GM18861 (cell line): ENCODE results near the gene SULF2.

Source experiments
- ATAC-seq: cut with Tn5 transposase; IDR thresholded peaks from one replicate; pipeline ENCODE4 v1.9.1; 2021; ENCODE audit not compliant: unreplicated experiment

SULF2 gene

DNA sequence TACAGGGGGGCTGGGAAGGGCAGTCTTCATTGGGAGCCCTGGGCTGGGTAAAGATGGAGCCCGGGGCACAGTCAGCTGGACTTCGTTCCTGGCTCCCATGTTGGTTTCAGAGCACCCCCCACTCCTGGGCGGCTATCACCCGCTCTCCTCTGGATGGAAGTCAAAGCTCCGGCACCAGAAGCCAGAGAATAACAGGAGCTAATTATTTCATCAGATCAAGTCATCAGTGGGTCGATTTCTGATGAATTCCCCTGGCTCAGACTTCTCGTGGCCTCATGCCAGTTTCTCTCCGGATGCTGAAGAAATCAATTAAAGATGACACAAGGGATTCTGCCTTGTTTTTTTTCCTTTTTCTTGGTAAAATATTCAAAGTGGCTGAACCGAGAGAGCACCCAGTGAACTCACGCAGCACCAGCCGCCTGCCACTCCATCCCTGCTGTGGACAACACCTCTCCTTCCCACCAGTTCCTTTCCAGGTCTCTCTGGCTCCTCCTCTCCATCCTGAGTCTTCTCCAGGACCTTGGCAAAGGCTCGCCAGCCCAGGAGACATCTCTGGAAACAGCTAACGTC, 22.5 kb downstream of the SULF2 start:
- no peak for ATAC-seq

- ATAC-seq: no peak
Measured at GRCh38 chr20:47761482-47762047, 23.7 kb downstream of the SULF2 start.

DNA sequence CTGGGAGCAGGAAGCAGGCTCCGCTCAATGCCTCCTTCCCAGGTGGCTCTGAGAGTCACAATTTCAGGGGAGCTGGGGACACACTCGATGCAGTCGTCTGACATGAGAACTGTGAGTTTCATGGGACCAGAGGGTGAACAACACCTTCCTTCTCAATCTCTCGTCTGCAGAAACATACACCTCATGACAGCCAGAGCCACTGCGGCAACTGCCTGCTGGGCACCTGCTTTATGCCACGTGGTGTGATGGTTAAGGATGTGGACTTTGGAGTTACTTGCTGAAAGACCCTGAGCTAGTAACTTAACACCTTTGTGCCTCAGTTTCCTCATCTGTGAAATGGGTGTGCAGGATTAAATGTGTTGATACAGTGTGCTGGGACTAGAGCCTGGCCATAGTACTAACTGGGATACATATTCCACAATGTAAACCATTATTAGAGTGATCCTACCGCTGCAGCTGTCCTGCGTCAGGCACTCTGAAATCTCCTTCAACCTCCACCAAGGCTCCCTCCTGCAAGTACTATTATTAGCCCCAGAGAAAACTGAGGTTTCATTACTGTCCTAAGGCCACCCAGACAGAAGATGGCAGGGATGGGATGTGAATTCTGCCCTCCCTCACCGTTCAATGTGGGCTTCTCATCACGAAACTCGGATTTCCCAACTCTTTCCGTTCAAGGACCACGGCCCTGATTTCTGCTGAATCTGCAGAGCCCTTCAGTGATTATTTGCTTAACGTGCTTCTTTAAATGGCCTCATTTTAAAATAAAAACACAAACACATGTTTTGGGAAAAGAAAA, 24.4 kb downstream of the SULF2 start:
- no peak for ATAC-seq

DNA sequence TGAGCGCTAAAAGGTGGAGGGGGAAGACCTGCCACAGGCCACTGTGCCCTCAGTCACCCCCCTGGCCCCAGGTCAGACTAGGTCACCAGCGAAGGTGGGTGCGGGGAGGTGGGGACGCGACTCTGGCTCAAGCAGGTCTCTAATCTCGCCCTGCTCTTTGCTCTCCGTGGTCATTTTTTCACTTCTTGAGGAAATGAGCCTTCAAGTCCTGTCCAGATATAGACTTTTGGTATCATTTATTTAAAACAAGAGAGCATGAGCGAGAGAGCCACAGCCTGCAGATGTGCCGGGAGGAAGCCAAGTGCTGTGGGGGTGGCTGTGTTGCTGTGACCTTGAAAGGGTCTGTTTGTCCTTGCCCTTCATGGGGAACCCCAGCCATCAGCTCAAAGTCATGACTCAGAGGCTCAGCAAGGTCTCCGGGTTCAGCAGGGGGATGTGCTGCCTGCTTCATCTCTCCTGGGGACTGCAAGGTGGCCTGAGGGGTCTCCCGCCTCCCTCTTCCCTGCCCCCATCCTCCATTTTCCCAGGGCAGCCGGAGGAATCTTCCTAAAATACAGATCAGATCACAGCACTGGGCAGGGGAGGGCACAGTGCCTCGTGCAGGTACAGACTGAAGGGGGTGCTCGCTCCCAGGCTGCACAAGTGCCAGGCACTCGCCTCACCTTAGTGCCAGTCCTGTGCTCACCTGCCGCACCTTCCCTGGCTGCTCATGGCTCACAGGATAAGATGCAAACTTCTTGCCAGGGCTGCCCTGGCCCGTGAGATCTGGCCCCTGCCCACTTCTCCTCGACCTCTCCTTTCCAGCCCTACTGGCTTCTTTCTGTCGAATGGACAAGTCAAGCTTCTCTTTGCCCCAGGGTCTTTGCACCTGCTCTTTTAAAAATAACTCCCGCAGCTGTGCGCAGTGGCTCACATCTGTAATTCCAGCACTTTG, 26.5 kb downstream of the SULF2 start:
- ATAC-seq: no peak

- no peak for ATAC-seq
Measured at GRCh38 chr20:47757145-47758035, 27.9 kb downstream of the SULF2 start.

DNA sequence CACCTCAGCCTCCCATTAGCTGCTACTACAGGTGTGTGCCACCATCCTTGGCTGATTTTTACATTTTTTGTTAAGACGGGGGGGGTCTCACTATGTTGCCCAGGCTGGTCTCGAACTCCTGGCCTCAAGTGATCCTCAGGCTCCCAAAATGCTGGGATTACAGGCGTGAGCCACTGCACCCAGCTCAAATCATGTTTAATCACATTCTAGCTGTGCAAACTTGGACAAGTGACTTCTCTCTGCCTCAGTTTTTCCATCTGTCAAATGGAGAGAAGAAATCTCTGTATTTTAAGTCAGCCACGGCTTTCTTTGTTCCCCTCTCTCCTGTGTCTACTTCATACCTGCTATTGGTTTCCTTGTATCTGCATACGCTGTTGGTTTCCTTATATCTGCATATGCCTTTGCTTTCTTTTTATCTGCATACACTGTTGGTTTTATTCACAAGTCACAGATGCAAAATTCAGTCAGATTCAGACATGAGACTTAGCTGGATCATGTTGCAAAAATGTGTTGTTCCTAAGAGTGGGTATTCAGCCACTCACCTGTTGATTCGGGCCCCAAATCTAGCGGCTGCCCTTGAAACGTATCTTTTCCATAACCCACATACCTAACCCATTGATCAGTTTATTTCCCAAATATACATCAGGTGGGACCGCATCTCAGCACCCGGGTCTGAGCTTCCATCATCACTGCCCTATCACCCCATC, 30.2 kb downstream of the SULF2 start:
- ATAC-seq: no peak

GRCh38 chr20:47754388-47754715, 30.9 kb downstream of the SULF2 start:
- no peak for ATAC-seq

DNA sequence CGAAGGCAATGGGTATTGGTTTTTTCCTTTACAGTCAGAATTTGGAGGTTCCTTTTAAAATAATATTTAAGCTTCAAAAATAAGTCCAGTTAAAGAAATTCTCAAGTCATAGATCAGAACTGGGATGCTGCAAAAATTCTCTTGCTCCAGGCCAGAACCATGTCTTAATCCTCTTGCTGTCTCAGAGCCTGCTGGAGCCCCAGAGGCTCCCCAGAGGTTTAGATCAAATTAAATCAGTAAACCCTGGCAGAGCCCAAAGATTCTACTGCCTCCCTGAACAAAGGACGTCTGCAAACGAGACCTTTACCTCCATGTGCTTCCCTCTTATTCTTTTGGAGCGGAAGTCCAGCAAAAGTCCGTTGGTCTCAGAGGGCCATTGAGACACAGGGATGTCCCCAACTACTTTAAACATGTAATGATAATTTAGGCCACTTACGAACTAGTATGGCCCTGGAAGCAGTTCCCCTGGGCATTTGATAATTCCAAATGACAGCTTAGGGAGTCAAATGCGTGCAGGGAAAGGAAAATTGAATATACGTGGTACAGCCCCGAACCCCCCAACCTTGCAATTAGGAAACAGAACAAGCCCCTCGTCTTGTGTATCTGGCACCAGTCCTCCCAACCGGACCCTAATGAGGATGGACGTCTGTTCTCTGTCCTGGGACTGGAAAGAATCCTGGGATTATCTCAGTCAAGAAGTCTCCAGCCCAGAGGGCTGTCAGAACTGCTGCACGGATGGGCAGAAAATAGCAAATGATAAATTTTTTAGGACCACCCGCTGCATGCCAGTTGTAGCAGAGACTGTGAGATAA, 31.5 kb downstream of the SULF2 start:
- ATAC-seq: no peak

DNA sequence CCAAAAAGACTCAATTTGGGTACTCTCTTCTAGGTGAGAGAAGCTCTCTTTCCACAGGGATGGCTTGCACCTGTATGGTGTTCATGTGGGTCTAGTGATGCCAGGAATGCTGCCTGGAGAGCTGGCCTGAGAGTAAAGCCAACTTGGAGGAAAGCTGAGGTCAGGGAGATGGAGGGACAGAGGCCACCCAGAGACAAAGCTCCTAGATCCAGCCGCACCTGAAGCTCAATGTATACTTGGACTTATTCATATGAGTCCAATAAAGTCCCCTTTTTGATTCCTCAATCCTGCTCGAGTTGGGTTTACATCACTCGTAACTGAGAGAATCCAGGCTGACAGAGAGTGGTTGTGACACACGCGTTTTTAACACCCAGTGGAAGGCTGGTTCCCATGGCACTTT, 33.8 kb downstream of the SULF2 start:
- no peak for ATAC-seq

- ATAC-seq: no peak
Measured at GRCh38 chr20:47749339-47749738, 35.9 kb downstream of the SULF2 start.

GRCh38 chr20:47748823-47749222, 36.5 kb downstream of the SULF2 start:
- no peak for ATAC-seq

DNA sequence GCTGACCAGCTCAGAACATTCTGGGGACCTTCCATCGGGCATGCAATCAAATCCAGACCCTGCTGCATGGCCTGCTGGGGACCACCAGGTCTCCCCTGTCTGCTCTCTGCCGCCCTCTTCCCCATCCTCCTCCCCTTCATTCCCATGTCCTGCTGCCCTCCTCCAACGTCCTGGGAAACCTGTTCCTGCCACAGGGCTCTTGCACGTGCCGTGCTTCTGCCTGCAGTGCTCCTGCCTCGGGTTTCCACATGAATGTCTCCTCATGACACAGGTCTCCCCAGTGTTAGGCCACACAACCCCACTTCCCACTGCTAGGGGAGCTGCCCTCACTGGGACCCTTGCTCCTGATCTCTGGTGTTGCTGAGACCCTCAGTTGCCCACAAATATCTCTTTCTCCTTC, 37.2 kb downstream of the SULF2 start:
- ATAC-seq: no peak

DNA sequence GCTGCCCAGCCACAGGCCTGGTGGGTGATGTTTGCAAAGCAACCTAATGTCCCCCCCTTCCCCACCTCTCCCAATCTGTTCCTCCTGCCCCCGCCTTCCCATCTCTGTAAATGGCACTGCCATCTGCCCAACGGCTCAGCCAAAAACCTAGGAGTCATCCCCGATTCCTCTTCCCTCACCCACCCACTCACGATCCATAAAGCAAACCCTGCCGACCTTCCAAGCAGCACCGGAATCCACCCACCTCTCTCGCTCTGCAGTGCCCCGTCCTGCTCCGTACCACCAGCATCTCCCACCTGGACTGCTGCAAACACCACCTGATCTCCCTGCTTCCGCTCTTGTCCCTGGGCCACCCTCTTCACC, 37.6 kb downstream of the SULF2 start:
- ATAC-seq: no peak

- ATAC-seq: no peak
Measured at GRCh38 chr20:47744803-47745202, 40.5 kb downstream of the SULF2 start.

- no peak for ATAC-seq
Measured at GRCh38 chr20:47743671-47744070, 41.6 kb downstream of the SULF2 start.

DNA sequence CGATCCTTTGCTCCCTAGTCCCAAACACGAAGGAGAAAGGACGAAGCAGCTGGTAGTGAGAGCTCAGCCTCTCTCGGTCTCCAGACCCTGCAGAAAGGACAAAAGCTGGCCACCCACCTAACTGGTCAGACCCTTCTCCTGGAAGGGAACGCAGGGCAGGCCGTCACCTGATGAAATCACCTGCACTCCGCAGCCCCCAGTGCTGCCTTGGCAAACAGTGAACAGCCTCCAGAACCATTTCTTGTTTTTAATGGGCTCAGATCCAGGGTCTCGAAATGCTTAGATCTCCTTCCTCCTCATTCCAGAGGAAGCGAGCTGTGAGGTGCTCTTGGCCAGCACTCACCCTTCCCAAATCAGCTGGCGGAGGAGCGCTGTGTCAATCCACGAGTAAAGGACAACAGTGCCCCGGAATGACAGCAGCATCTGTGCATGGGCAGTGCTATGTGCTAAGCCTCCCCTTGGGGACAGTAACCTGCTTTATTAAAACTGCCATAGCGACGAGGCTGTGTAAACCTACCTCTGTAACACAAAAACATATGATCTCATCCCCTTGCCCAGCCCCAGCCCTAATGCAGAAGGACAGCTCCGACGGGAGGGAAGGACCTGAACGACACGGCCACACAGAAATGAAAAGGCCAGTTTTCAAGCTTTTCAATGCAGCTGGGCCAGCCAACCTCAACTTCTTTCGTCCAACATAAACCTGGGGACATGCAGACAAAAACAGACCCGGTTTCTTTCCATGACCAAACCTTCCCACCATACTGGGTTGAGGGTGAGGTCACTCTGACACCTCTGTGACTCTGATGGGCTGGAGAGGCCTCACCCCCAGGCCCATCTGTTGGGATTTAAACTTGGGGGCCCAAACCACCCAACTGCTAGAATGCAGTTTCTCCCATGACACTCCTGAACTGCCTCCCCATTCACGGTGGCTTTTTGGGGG, 43.3 kb downstream of the SULF2 start:
- no peak for ATAC-seq

DNA sequence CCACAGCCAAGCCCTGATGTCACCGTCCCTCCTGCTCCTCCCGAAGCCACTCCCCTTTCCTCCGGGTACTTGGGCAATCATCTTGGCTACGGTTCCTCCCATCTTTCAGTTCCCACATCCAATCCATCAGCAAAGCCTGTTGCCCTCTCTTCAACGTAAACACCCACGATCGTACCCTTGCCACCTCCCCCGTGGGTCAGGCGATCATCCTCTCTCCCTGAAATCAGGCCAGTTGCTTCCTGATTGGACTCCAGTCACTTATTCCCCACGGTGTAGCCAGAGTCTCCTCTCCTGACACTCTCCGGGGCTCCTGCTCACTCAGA, 44.5 kb downstream of the SULF2 start:
- ATAC-seq: no peak

DNA sequence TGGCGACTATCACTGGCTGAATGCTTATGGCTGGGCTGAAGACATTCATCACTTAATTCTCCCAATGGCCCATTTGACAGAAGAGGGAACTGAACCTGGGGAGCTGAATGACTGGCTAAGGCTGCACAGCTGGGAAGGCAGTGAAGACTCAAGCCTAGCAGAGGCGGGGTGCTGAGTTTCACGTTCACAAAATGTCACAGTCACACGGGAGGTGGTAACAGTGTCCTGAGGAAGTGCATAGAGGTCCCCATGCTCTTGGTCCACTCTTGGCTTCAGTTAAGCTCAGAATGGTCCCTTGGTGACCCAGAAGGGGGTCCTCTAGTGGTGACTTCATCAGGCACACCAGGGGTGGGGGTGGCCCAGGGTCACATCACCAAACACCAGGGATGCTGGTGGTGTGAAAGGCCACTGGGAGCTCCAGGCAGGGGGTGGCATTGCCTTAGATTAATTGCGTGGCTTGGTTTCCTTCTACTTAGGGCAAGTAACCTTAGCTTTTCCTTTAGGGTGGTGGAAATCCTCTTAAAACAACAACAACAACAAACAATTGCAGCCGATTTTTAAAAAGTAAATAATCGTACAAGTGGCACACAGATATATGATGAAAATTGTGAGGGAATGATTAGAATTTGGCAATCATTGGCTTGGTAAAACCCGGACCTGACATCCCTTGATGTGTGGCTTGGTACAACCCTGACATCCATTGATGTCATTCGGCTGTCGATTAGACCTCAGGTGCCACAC, 45.0 kb downstream of the SULF2 start:
- ATAC-seq: no peak
